GM21447 (cell line): ENCODE results near the gene FAXDC2.
"Not testable (repeated sequence)": the region's sequence is repeated elsewhere in the genome, so short reads cannot be mapped to it uniquely, and the experiment has no call there.

Experiments used
- ATAC-seq: cut with Tn5 transposase; IDR thresholded peaks from one replicate; pipeline ENCODE4 v1.9.1; 2021; ENCODE audit not compliant: unreplicated experiment

The FAXDC2 gene

GRCh38 chr5:154830596-154830995 lies 19.8 kb downstream of the FAXDC2 start:
- ATAC-seq = no peak

- no peak for ATAC-seq
These were observed 20.2 kb downstream of the FAXDC2 start for GRCh38 chr5:154830219-154830595.

GRCh38 chr5:154829589-154830218 lies 20.7 kb downstream of the FAXDC2 start:
- ATAC-seq = no peak

GRCh38 chr5:154829181-154829588 lies 21.2 kb downstream of the FAXDC2 start:
- ATAC-seq = no peak

- no peak for ATAC-seq
These were observed 26.3 kb downstream of the FAXDC2 start for GRCh38 chr5:154824070-154824469.

GRCh38 chr5:154823605-154824004 lies 26.8 kb downstream of the FAXDC2 start:
- no peak for ATAC-seq

GRCh38 chr5:154822896-154823295 lies 27.5 kb downstream of the FAXDC2 start:
- not testable (repeated sequence) for ATAC-seq

GRCh38 chr5:154820383-154820782 lies 30.0 kb downstream of the FAXDC2 start:
- no peak for ATAC-seq

- ATAC-seq = no peak
These were observed 30.9 kb downstream of the FAXDC2 start for GRCh38 chr5:154819546-154819945.

GRCh38 chr5:154818471-154819116 lies 31.8 kb downstream of the FAXDC2 start:
- no peak for ATAC-seq

- no peak for ATAC-seq
These were observed 32.6 kb downstream of the FAXDC2 start for GRCh38 chr5:154817815-154818214.

- no peak for ATAC-seq
These were observed 33.4 kb downstream of the FAXDC2 start for GRCh38 chr5:154816891-154817492.

GRCh38 chr5:154815684-154816247 lies 34.6 kb downstream of the FAXDC2 start:
- ATAC-seq = no peak

GRCh38 chr5:154815025-154815424 lies 35.4 kb downstream of the FAXDC2 start:
- ATAC-seq = no peak

- no peak for ATAC-seq
These were observed 36.7 kb downstream of the FAXDC2 start for GRCh38 chr5:154813736-154814135.

- ATAC-seq = no peak
These were observed 37.2 kb downstream of the FAXDC2 start for GRCh38 chr5:154813158-154813557.

- ATAC-seq = peak; percentile 78
These were observed 38.5 kb downstream of the FAXDC2 start for GRCh38 chr5:154811653-154812465.

- no peak for ATAC-seq
These were observed 39.2 kb downstream of the FAXDC2 start for GRCh38 chr5:154811239-154811638.

GRCh38 chr5:154806176-154806575 lies 44.2 kb downstream of the FAXDC2 start:
- ATAC-seq = no peak

- no peak for ATAC-seq
These were observed 48.4 kb downstream of the FAXDC2 start for GRCh38 chr5:154802050-154802449.

GRCh38 chr5:154801083-154801482 lies 49.3 kb downstream of the FAXDC2 start:
- no peak for ATAC-seq
